ENCODE data around the gene ABCA1. TPM values are rescaled to one million over a fixed set of nuclear protein-coding genes. Genes with fewer than 3 reads are reported as not detected.

The ABCA1 gene
- polyA plus RNA-seq, 5 donors = 8.6 to 19.4 (median 17.2) TPM

- no peak for DNase-seq
Measured at GRCh38 chr9:104841601-104842141, 86.3 kb downstream of the ABCA1 start.

DNA sequence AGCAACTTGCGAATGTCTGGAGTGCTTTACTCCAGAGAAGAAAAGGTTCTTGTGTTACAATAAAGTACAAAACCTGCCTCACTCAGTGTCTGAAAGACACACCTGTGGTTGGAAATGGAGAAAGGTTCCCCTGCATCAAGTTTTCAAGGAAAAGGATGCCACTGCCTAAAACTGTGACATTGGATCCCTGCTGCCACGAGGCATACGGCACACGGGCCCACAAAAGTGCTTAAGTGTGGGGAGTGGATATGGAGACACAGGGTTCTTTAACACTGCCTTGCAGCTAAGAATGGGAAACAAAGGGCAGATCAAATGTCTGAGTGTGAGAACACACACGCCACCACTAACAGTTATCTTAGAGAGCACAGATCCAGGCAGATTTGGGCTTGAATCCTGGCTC is 89.0 kb downstream of the ABCA1 start:
- DNase-seq = no peak

DNA sequence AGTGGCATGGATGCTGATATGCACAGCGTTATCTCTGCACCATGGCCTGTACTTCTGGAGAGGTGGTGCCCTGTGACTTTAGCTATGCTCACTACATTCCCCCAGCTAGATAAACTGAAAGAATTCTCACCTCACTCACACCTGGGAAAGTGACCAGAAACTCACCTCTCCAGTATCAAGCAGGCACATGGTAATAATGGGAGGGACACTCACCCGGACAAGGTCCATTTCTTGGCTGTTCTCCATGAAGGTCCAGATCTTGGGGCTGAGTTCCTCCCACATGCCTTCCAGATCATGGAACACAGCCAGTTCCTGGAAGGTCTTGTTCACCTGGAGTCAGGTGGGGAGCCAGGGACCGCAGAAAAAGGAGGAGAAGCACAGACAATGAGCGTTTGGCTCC is 91.2 kb downstream of the ABCA1 start:
- no peak for DNase-seq

DNA sequence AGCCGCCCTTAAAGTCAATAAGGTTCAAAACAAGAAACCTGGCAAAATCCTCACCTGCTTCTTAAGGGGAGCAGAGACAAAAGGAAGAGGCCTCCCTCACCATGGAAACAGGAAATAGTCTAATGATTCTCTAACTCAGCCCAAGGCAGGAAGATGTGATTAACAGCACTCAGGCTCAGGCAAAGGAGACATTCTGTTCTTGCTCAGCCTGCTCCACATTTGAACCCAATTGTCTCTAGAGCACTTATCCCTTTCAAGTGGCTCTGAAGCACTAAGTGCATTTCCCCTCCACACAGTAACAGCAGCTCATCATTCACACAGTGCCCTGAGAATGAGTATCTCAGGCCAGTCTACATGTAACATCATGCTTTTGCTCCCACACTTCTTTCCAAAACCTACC is 91.7 kb downstream of the ABCA1 start:
- no peak for DNase-seq

DNA sequence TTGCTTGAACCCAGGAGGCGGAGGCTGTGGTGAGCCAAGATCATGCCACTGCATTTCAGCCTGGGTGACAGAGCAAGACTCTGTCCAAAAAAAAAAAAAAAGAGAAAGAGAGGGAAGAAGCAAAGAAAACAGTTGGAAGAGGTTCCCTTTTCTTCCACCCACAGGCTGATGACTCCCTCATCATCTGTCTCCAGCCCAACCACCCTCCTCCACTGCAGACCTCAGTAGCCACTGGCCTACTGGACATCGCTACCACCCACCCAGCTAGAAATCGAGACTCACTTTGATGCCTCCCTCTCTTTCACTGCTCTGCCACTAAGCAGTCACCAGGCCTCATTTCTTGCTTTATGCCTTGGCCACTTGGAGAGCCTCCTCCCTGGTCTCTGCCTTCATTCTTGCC is 92.8 kb downstream of the ABCA1 start:
- DNase-seq = no peak

DNA sequence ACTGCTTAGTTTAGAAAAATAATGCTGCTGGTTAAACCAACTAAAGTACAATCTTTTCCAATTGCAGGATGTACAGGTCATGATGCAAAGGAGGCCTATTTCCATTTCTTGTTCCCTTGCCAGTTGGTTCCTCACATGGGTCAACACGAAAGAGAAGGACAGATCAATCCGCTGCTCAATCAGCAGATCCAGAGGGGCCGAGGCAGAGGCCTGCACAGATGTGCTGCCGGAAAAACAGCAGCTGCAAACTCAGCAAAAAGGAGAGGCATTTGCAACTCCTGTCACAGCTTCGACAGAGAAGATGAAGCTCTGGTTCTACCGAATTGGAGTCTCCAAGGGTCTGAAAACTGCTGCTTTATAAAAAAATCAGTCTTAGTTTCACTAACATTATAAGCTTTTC is 94.3 kb downstream of the ABCA1 start:
- no peak for DNase-seq

DNA sequence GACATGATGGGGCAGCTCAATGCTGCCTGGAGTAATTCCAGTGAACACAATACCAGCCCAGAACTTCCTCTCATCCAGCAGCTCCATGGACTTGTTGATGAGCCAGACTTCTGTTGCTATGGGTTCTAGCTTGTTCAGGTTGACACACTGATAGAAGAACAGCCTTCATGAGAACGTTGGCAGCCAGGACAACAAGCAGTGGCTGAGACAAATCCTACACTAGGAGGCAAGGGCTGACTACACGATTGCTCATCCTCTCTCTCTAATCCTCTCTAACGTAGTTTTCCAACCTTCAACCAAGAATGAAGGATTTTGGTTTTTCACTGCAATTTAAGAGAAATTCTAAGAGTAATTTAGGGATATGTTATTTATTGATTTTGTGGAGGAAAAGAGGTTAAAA is 96.3 kb downstream of the ABCA1 start:
- no peak for DNase-seq

DNA sequence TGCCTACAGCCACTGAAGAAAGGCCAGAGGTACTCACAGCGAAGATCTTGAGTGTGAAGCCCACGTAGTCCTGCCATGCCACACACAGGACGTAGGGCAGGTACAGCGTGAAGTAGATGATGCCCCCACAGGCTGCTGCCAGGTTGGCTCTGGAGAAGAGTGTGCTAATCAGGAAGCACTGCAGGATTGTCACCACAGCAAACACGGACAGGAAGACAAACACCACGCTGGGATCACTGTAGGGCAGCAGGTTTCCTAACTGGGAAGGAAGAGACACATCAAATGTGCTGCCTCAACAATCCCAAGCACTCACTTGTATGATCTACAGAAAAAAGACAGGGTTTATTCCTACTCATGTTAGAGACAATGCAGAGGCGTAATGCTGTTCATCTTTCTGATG is 101.0 kb downstream of the ABCA1 start:
- no peak for DNase-seq

- DNase-seq = no peak
Measured at GRCh38 chr9:104826079-104826775, 101.7 kb downstream of the ABCA1 start.

- no peak for DNase-seq
Measured at GRCh38 chr9:104820336-104820735, 107.6 kb downstream of the ABCA1 start.

GRCh38 chr9:104819033-104819432 is 108.9 kb downstream of the ABCA1 start:
- DNase-seq = no peak

DNA sequence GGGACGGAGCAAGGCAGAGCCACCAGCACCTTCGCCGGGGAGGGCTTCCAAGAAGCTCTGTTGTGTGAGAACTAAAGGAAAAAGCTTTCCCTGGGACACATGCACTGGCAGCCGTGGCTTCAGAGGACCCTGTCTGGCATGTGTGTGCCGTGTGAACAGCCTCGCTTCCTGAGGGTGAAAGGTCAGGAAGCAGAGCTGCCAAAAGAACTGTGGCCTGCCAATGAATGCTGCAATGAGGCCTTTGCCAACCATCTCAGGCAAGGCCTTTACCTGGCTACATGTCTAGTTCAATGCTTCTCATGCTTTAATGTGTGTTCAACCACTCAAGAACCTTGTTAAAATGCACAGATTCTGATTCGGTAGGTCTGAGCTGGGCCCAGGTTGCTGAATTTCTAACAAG is 110.5 kb downstream of the ABCA1 start:
- DNase-seq = no peak

DNA sequence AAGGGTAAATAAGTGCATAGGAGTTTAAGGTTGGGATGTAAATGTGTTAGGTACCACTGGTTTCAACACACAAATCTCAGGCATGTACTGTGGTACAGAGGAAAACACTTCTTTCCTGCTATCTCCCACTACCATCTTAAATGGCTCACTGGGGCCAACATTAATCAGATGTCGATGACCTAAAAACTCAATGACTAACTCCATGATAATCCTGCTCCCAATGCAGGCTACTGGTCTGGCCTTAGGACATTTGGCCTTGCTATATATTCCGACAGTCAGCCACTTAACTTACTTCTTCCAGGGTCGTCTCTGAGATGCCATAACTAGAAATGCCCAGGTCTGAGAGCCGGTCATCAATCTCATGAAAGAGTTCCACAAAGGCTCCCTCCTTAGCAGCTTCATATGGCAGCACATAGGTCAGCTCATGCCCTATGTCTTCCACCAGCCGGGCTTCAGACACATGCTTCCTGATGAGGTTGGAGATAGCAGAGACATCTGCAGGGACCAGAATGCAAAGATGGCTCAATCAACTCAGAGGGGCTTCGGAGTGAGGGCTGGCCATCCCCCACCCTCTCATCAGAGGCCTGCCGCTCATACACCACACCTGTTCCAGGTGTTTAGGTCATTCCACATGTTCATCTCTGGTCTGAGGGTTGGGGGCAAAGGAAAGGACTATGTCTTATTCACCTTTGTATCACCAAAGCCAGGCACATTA is 111.9 kb downstream of the ABCA1 start:
- DNase-seq = no peak

GRCh38 chr9:104810421-104811339 is 117.3 kb downstream of the ABCA1 start:
- no peak for DNase-seq

DNA sequence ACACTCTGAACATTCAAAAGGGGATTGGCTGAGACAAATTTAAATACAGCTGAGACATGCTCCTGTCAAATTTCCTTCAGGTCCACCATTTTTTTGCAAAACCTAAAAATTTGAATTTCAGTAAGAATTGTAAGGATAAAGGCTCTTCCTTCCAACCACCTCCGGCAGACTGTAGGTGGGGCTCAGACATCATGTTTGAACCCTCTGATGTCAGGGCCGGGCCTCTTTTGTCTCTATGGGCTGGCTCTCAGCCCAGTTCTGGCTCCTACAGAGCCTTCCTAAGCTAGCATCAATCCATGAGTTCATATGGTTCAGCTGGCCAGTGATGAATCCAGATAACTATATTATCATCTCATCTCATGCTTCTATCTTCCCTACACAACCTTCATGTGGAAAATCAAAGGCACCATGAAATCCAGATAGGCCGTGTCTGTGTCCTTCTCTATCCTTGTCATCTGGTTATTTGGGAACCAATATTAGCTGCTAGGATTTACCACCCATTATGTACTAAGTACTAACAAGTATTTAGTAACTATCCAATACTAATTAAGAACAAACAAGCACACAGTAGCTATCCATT is 119.8 kb downstream of the ABCA1 start:
- DNase-seq = peak in 1 of 2 donors; percentile 9

DNA sequence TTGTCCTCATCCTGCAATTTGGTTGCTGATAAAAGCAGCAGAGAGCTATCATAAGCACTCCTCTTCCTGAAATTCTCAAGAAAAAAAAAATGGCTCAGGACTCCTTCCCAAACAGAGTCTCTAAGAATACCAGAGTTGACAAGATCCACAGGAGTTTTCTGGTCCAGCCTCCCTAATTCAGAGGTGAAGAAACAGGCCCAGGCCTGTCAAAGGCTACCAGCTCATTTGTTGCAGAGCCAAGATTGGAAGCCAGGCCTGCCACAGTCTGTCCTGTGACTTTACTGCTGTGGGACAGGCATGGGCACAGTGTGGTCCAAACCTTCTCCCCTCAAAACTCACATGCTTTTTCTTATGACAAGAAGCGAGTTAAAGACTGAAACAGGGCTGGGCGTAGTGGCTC is 122.5 kb downstream of the ABCA1 start:
- DNase-seq = no peak

- DNase-seq = no peak
Measured at GRCh38 chr9:104802906-104803305, 125.0 kb downstream of the ABCA1 start.

DNA sequence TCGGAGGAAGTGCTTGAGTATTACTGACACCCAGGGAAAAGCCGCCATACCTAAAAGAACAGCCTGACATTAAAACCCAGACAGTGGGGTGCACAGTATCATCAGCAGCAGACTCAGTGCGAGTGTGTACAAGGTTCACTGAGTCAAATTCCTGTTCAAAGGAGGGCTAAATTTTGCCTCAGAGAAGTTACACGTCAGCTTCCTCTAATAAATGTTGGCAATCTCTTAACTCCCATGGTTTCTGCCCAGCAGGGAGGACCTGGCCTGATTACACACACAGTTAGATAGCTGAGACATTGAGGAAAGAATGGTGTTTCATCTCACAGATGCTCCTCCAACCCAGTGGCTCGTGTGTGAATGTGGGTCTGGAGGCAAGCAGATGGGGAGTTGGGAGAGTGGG is 125.8 kb downstream of the ABCA1 start:
- no peak for DNase-seq

- DNase-seq = no peak
Measured at GRCh38 chr9:104800068-104800785, 127.7 kb downstream of the ABCA1 start.

DNA sequence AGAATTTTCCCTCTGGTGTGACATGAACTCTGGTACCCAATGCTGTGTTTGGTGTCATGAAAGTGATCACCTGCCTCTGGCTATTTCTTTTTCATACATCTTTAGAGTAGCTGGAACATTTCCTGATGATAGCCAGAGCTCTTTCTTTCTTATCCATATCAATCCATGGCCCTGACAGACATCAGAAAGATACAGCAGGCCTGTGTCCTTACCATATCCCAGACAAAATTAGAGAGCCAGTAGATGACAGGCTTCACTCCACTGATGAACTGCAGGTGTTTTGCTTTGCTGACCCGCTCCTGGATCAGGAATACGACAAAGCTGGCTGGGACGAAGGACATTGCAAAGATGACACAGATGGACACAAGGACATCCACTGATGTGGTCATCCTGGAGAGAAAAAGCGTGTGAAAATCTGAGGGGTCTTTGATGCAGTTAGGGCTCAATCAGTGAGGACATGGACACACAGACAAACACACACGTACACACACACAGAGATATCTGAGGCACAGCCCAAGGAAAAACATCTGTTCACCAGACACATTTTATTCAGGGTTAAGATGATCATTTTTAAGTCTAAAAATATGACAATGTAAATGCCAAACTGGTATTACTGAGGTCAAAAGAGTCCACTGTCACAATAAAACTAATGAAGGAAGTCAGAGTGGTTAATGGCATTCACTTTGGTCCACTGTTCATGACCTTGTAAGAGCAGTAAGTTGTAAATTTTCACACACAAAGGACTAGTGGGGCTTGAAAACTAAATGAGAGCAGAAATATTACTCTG is 129.6 kb downstream of the ABCA1 start:
- DNase-seq = no peak

All from right lung (tissue), 5 donors.